Upper lobe of right lung (tissue), 1 donor: ENCODE results near the gene PRKCB. TPM values are rescaled to one million over a fixed set of nuclear protein-coding genes. Genes with fewer than 3 reads are reported as not detected.
A peak's percentile ranks its signal among the peaks of the same experiment; 100 is the strongest.
"Not testable (repeated sequence)": the region's sequence is repeated elsewhere in the genome, so short reads cannot be mapped to it uniquely, and the experiment has no call there.

Source experiments
- ATAC-seq: fragments of 200-7000 bp; cut with Tn5 transposase; one replicate; pipeline ENCODE4 v1.9.1; 2020; ENCODE audit warnings: mild to moderate bottlenecking, moderate library complexity
- DNase-seq: peaks from one replicate; pipeline ENCODE4 v3.0.0-alpha.2; 2020
- H3K27ac ChIP-seq: fragments of 200-600 bp; one replicate; pipeline ENCODE4 v1.8.0; 2022
- H3K27me3 ChIP-seq: fragments of 200-600 bp; one replicate; pipeline ENCODE4 v1.8.0; 2022; ENCODE audit warnings: mild to moderate bottlenecking
- H3K36me3 ChIP-seq: fragments of 200-600 bp; one replicate; pipeline ENCODE4 v1.8.0; 2022
- H3K4me1 ChIP-seq: fragments of 200-600 bp; one replicate; pipeline ENCODE4 v1.8.0; 2022
- H3K4me3 ChIP-seq: fragments of 200-600 bp; one replicate; pipeline ENCODE4 v1.8.0; 2022; ENCODE audit warnings: mild to moderate bottlenecking
- H3K9me3 ChIP-seq: fragments of 200-600 bp; one replicate; pipeline ENCODE4 v1.8.0; 2022
- intact Hi-C: fragments of 100-400 bp; cut with DNase I; formaldehyde crosslinking; loops from one replicate; pipeline ENCODE4 v1.11.0; 2022
- total RNA-seq: library from RNA; stranded (reverse); fragmentation: NEBNext Ultra II Directional; extraction: Animal tissue kit (Norgen Biotek cat#: 25700); gene quantifications from one replicate; pipeline ENCODE4 v1.2.1, GENCODE V29; 2021
- TF ChIP-seq, protein P1 (sequence below): fragments of 200-600 bp; IDR thresholded peaks from one replicate; pipeline ENCODE4 v1.8.0; 2022; ENCODE audit warnings: antibody characterized with exemption
- donor health status: DM: no; HTN: yes; CAD: no; lungs with severe emphysema.

Gene PRKCB
- total RNA-seq, 1 donor from 2014 or later: 25.2 TPM

DNA sequence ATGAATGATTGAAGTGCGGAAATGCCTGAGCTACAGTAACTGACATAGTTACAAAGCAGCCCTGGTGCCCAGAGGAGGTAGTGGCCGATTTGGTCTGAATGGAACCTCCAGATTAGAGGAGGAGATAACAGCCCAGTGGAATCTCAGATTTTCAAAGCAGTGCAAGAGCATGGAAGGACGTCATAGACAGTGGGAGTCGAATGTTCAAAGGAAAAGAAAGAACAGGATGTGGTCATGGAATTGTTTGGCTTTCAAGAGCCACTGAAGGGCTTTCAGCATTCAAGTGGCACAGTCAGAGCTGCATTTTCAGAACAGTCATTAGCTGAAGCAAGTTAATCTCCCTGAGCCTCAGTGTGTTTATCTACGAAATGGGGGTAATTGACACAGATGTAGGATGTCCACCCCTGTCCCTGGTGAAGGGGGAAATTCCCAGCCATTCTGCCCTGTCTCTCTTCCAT lies 315.7 kb downstream of the PRKCB start:
- no peak overlapping the region for H3K27ac ChIP-seq
- TF ChIP-seq, protein P1, sequence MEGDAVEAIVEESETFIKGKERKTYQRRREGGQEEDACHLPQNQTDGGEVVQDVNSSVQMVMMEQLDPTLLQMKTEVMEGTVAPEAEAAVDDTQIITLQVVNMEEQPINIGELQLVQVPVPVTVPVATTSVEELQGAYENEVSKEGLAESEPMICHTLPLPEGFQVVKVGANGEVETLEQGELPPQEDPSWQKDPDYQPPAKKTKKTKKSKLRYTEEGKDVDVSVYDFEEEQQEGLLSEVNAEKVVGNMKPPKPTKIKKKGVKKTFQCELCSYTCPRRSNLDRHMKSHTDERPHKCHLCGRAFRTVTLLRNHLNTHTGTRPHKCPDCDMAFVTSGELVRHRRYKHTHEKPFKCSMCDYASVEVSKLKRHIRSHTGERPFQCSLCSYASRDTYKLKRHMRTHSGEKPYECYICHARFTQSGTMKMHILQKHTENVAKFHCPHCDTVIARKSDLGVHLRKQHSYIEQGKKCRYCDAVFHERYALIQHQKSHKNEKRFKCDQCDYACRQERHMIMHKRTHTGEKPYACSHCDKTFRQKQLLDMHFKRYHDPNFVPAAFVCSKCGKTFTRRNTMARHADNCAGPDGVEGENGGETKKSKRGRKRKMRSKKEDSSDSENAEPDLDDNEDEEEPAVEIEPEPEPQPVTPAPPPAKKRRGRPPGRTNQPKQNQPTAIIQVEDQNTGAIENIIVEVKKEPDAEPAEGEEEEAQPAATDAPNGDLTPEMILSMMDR: no peak
- DNase-seq (no peak), ATAC-seq (peak; percentile 68)
- H3K4me3 ChIP-seq: no peak overlapping the region
- H3K4me1 ChIP-seq: no peaks in the 10 kb centered on the region
- H3K27me3 ChIP-seq: no peaks in the 10 kb centered on the region
- no peaks in the 10 kb centered on the region for H3K36me3 ChIP-seq
- intact Hi-C loops: no loop called here
- H3K9me3 ChIP-seq: no peaks in the 10 kb centered on the region

DNA sequence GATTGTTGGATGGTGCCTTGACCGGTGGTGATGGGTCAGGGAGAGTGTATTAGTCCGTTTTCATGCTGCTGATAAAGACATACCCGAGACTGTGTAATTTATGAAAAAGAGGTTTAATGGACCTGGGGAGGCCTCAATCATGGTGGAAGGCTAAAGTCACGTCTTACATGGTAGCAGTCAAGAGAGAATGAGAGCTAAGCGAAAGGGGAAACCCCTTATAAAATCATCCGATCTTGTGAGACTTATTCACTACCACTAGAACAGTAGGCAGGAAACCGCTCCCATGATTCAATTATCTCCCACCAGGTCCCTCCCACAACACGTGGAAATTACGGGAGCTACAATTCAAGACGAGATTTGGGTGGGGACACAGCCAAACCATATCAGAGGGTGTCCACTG lies 316.3 kb downstream of the PRKCB start:
- H3K27ac ChIP-seq, H3K27me3 ChIP-seq, DNase-seq, ATAC-seq, H3K36me3 ChIP-seq, H3K4me3 ChIP-seq, H3K9me3 ChIP-seq, intact Hi-C loops, H3K4me1 ChIP-seq: not testable (repeated sequence)

DNA sequence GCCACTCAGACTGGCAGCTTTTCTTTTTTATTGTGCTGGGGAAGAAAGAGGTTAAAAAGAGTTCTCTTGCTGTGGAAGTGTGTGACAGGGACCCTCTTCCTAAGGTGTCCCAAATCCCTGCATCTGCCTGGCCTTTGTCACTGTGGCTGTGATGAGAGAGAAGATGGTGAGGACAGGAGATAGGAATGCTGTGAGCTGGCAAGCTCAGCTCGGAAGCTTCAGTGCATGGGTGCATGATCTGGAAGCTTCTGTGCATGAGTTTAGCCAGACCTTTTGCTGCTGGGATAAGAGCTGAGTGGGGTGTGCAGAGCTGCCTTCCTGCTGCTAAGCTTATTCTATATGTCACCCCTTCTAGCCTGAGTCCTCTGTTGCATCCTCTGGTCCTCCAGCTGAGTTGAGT lies 317.0 kb downstream of the PRKCB start:
- H3K4me1 ChIP-seq: no peaks in the 10 kb centered on the region
- ATAC-seq (no peak), DNase-seq (no peak)
- no peaks in the 10 kb centered on the region for H3K9me3 ChIP-seq
- intact Hi-C loops: no loop called here
- H3K4me3 ChIP-seq: no peak overlapping the region
- H3K27me3 ChIP-seq: no peaks in the 10 kb centered on the region
- H3K27ac ChIP-seq: no peak overlapping the region
- H3K36me3 ChIP-seq: no peaks in the 10 kb centered on the region
- TF ChIP-seq, protein P1: no peak

DNA sequence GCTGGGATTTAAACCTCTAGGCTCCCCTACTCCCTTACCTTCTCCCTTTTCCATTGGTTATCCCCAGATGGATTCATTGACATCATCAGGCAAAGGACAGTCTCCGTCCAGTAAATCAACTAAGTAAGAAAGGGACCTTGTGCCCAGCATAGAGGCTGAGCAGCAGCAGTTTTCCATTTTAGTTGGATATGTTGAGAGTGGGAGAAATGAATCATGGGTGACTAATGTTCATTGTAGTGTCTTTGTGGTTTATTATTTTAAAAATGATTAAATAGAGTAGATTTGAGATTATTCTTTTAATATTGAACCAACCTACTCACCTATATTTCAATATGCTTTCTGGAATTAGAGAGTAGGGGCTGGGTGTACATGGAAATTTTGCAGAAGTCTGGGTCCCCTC lies 321.0 kb downstream of the PRKCB start:
- ATAC-seq: no peak
- no peak overlapping the region for H3K27ac ChIP-seq
- no peaks in the 10 kb centered on the region for H3K9me3 ChIP-seq
- TF ChIP-seq, protein P1: no peak
- H3K4me1 ChIP-seq: no peaks in the 10 kb centered on the region
- no peaks in the 10 kb centered on the region for H3K27me3 ChIP-seq
- H3K36me3 ChIP-seq: no peaks in the 10 kb centered on the region
- intact Hi-C loops: no loop called here
- no peak overlapping the region for H3K4me3 ChIP-seq
- DNase-seq: no peak

DNA sequence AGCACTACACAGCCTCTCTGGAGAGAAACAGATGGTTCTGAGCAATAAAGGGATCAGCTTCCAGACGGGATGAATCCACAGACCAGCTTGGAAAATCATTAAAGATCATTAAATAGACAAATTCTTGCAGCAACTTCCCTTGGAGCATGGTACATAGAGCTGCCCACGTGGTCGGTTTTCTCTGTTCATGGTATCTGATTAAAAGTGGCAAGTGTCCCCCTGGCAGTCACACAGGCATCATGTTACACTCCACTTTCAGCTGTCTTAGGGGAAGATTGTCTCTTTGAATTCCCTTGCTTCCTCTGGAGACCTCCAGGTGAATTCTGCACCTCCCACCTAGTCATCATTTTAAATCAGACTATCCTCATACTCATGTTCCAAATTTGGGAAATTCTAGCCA lies 328.2 kb downstream of the PRKCB start:
- Histone ChIP-seq H3K4me3 (no peak overlapping the region), H3K27me3 (no peaks in the 10 kb centered on the region), H3K9me3 (no peaks in the 10 kb centered on the region), H3K4me1 (no peaks in the 10 kb centered on the region), H3K27ac (no peak overlapping the region), H3K36me3 (no peaks in the 10 kb centered on the region)
- TF ChIP-seq, protein P1: no peak
- ATAC-seq (no peak), DNase-seq (no peak)
- intact Hi-C loops: no loop called here

DNA sequence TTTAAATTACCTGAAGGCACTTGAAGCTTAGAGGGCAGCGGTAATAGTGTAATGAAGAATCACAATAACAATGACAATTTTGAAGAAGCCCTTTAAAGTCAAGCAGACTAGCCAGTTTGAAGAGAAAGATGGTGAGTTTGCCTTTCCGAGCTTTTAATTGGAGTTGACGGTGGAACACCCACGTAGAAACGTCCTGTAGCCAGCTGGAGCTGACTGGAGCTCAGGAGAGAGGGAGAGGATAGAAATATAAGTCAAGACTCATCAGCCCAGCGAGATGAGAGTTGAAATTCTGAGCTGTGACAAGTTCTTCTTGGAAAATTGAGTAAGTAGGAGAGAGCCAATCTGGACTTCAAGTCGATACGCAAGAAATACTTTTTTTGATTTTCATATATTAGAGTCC lies 328.6 kb downstream of the PRKCB start:
- Histone ChIP-seq H3K9me3 (no peaks in the 10 kb centered on the region), H3K36me3 (no peaks in the 10 kb centered on the region), H3K4me3 (no peak overlapping the region), H3K4me1 (no peaks in the 10 kb centered on the region), H3K27ac (no peak overlapping the region), H3K27me3 (no peaks in the 10 kb centered on the region)
- ATAC-seq: no peak
- TF ChIP-seq, protein P1: no peak
- no peak for DNase-seq
- intact Hi-C loops: no loop called here
